CD4-positive, alpha-beta T cell treated with Interleukin-6 for 4 hours (primary cell): ENCODE data around the gene ANXA8L1.
"Not testable (repeated sequence)": the region's sequence is repeated elsewhere in the genome, so short reads cannot be mapped to it uniquely, and the experiment has no call there.

Experiments used
- DNase-seq: peaks from one replicate; pipeline ENCODE4 v3.0.0-alpha.2; 2020; ENCODE audit warnings: mixed read lengths

ANXA8L1 gene

GRCh38 chr10:46375406-46375805 lies at the start of gene ANXA8L1:
Gene ANXA8L1 (plus strand): TSS chr10:46375776. CDS start chr10:46375852, 76 bp downstream.
- not testable (repeated sequence) for DNase-seq

GRCh38 chr10:46326066-46326465 lies 49.5 kb upstream of the ANXA8L1 start:
- DNase-seq: no peak

GRCh38 chr10:46326971-46327370 lies 48.6 kb upstream of the ANXA8L1 start:
- DNase-seq: no peak

GRCh38 chr10:46327685-46328084 lies 47.9 kb upstream of the ANXA8L1 start:
- DNase-seq: no peak

GRCh38 chr10:46328853-46329689 lies 46.5 kb upstream of the ANXA8L1 start:
- no peak for DNase-seq

- DNase-seq: no peak
Measured at GRCh38 chr10:46329690-46330016, 45.9 kb upstream of the ANXA8L1 start.

GRCh38 chr10:46330894-46331293 lies 44.7 kb upstream of the ANXA8L1 start:
- no peak for DNase-seq

- DNase-seq: not testable (repeated sequence)
Measured at GRCh38 chr10:46365484-46365883, 10.1 kb upstream of the ANXA8L1 start.

- DNase-seq: not testable (repeated sequence)
Measured at GRCh38 chr10:46367209-46367608, 8.4 kb upstream of the ANXA8L1 start.

GRCh38 chr10:46367666-46368240 lies 7.8 kb upstream of the ANXA8L1 start:
- DNase-seq: not testable (repeated sequence)

- not testable (repeated sequence) for DNase-seq
Measured at GRCh38 chr10:46368956-46369355, 6.6 kb upstream of the ANXA8L1 start.

- not testable (repeated sequence) for DNase-seq
Measured at GRCh38 chr10:46374410-46374809, 1.2 kb upstream of the ANXA8L1 start.

GRCh38 chr10:46377022-46377421 lies 1.4 kb downstream of the ANXA8L1 start:
- DNase-seq: not testable (repeated sequence)

- not testable (repeated sequence) for DNase-seq
Measured at GRCh38 chr10:46377651-46378050, 2.1 kb downstream of the ANXA8L1 start.

GRCh38 chr10:46378108-46378507 lies 2.5 kb downstream of the ANXA8L1 start:
- not testable (repeated sequence) for DNase-seq

- not testable (repeated sequence) for DNase-seq
Measured at GRCh38 chr10:46379233-46379848, 3.8 kb downstream of the ANXA8L1 start.

- DNase-seq: not testable (repeated sequence)
Measured at GRCh38 chr10:46385858-46386257, 10.3 kb downstream of the ANXA8L1 start.

- DNase-seq: not testable (repeated sequence)
Measured at GRCh38 chr10:46386694-46387093, 11.1 kb downstream of the ANXA8L1 start.

GRCh38 chr10:46387309-46387902 lies 11.8 kb downstream of the ANXA8L1 start:
- not testable (repeated sequence) for DNase-seq

GRCh38 chr10:46391422-46391821 lies 15.8 kb downstream of the ANXA8L1 start:
- not testable (repeated sequence) for DNase-seq

- not testable (repeated sequence) for DNase-seq
Measured at GRCh38 chr10:46396441-46397279, 21.1 kb downstream of the ANXA8L1 start.

- DNase-seq: not testable (repeated sequence)
Measured at GRCh38 chr10:46397767-46398166, 22.2 kb downstream of the ANXA8L1 start.
